DMS153 treated with DMSO at 0.1 percent for 48 hours (cell line): Measurements from ENCODE around the gene ARHGAP29.

Source experiments
- DNase-seq: peaks from one replicate; lab custom pipeline; 2025; ENCODE audit not compliant: unreplicated experiment; lab: John Stamatoyannopoulos, UW

Gene ARHGAP29

DNA sequence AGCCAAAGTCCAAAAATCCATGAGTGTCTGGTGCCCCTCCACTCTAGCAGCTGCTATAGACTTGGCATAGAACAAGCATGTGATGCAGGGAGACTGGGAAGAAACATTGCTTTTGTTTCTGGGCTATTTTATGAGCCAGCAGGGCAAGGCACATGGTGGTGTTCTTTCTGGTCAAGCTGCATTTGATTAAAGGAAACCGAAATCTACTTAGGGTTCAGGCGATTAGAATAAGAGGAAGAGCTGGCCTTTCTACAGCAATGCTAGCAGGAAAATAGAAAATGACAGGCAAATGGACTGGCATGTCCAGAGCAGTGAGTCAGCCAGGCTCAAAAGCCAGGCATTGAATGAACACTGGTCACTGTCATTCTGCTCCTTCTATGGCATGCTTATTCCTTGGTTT, 28.5 kb upstream of the ARHGAP29 start:
- DNase-seq, result no peak

DNA sequence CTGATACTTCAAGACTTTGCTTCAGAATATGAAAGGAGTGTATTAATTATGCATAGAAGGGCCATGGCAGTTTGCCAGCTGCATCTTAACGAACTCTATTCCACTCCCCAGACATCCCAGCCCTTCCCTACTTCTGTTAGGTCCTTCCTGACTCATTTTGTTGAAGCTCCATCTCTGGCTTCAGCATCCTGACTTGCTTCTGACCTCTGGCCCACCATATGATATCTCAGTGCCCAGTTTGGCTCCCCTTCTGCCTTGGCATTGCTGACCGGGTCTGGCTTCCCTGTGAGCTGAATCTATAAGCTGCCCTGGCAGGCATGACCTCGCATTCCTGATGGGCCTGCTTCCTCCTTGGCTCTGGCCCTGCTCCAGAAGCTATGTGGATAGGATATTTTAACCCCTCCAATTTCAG, 27.6 kb upstream of the ARHGAP29 start:
- DNase-seq, result no peak

GRCh38 chr1:94260635-94261387, 23.4 kb upstream of the ARHGAP29 start:
- no peak for DNase-seq

DNA sequence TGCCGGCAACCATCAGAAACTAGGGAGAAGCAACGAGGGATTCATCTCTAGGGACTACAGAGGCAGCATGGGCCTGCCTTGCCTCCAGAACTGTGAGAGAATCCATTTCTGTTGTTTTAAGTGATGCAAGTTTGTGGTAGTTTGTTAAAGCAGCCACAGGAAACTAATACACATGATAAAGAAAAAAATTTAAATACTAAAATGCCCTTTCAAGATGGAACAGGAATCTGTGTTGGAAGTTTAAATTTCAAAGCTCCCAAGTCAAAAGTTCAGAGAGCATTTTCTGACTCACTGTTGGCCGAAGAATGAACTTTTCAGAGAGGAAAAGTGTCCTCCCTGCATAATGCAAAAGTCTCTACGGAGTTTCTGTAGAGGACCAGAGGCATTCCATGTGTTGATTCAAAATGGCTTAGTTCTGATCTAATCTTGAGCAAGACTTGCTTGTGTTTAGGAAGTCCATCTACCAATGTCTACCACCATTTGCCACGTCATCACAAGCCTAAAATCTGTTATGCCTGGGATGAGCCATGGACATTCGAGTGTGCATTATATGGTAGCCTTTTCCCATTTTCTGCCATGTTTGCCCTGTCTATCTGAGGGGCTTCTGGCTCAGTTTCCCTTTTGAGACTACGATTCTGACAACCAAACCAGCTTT, 22.4 kb upstream of the ARHGAP29 start:
- no peak for DNase-seq

DNA sequence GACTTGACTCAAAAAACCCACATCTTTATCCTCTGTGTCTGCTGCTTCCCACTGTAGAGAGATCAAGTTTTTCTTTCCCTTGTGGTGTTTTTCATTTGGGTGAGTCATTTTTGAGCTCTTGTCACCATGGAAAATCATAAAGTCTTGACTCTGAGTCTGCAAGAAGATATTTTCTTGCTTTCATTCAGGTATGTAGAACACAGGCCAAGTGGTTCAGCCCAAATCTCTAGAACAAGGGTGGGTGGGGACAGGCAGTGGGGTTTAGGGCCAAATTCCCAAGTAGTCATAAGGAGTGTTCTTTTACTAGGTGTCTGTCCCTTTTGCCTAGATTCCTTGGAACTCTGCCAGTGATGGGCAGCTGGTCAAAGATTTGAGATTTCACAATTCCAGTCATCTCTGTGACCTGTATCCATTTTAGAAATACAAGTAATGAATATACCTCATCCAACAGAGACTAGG, 21.5 kb upstream of the ARHGAP29 start:
- DNase-seq, result no peak

DNA sequence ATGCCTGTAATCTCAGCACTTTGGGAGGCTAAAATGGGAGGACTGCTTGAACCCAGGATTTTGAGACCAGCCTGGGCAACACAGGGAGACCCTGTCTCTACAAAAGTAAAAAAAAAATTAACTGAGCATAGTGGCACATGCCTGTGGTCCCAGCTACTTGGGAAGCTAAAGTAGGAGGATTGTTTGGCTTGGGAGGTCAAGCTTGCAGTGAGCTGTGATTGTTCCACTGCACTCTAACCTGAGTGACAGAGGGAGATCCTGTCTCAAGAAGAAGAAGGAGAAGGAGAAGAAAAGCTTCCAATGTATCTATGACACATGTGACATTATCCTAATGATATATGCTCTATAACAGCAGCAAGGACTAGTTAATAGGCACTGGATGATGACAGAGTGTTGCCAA, 20.1 kb upstream of the ARHGAP29 start:
- no peak for DNase-seq

- no peak for DNase-seq
These were observed 18.1 kb upstream of the ARHGAP29 start for GRCh38 chr1:94255476-94255875.

DNA sequence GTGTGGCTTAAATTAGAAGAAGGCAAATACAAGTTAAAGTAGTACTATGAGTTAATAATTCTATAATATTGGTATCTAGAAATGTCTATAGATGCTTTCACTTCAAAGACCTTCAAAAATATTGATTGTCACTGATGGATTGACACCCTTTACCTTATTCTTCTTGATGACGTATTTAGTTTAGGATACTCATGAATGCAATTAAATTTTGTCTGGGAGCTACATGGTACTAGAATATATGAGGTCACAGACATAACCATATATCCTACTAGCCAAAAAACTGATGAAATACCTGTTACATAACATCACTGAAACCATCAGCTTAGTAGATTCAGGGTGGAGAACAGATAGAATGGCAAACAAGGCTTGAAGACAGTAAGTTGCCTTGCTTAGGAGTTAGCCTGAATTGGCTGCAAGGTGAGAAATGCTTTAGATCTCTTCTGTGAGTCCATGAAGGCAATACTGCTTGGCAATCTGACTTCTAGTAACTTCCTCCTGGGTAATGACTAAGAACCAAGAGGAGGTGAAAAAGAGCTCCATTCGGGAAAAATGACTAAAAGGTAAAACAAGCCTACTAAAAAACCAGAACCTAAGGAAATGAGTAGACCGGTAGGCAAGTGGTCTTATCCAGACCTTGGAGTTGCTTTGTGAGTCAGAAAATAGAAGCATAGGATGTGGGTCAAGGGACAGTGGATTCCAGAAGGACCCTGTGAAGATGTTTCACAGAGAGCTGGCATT, 16.9 kb upstream of the ARHGAP29 start:
- no peak for DNase-seq

DNA sequence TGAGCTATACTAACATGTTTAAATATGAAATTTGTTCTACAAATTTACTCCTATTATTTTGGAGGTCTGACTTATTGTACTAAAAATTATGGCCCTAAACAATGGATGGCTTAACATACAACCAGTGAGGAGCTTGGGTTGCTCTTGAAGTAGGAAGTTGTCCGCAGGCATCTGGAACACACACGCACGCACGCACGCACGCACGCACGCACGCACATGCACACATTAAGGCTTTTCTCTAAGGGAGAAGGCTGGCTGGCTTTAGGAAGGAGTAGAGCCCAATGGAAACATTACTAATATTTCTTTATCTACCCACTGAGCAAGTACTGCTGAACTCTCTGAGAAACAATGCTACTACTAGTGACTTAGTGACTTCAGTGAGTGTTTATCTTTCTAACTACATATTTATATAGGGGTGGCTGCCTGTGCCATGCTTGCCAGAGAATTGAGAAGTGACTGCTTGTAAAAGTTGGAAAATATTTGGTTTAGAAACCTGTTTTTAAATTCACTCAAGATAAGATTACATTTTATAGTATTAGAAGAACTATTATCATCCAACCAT, 16.2 kb upstream of the ARHGAP29 start:
- no peak for DNase-seq

DNA sequence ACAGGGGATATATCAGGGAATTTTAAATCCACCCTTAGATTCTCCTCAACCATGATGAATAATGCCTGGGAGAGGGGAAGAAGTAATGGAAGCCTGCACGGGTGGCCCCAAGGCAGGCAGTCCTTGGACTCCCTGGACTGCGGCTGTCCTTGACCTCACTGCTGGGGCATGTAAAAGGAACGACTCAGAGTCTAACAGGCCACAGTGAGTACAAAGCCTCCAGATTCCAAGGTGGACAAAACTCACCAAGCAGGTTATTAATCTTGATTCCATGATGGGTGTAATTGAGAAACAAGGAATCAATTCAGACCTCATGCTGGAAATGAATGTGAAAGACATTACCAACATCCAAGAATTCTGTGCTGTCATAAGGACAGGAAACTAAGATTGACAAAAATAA, 13.0 kb upstream of the ARHGAP29 start:
- no peak for DNase-seq

DNA sequence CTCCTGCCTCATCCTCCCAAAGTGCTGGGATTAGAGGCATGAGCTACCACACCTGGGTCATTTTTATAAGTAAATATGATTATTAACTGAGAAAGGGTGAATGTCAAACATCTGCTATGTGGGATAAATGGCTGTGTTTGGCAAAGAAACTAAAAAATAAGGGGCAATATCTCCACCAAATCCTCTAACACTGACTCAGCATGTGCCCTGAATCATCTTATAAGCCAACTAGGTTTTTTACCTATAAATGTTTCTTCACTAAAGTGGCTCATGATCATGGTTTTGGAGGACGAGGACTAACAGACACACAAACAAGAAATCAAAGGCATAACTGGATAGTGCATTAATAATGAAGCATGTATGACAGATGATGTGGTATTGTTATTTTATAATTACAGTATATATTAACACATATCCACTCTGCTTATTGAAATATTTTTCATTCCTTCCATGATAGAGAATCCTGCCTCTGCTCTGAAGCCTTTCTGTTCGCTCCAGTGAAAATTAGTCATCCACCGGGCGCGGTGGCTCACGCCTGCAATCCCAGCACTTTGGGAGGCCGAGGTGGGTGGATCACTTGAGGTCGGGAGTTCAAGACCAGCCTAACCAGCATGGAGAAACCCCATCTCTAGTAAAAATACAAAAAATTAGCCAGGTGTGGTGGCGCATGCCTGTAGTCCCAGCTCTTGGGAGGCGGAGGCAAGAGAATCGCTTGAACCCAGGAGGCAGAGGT, 11.7 kb upstream of the ARHGAP29 start:
- no peak for DNase-seq

GRCh38 chr1:94247138-94248094, 10.0 kb upstream of the ARHGAP29 start:
- peak; percentile 50 for DNase-seq

DNA sequence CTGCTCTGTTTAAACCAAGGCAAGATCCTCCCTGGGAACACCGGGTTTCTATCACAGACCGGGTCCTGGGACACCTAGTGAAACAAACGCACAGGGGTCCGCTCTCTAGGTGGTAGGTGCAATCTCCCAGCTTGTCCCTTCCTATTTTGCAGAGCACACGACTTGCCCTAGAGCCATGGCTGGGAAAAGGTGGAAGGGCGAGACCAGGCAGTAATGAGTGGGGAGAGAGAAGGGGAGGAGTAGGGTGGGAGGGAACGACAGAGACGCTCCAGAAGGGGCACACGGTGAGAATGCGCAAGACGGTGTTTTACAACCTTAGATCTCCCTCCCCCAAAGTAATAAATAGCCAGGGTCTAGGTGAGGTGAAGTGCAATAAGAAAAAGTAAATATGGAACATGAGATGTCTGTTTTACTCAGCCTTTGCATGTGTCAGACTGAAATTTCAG, 9.3 kb upstream of the ARHGAP29 start:
- DNase-seq, result no peak

- no peak for DNase-seq
These were observed 8.5 kb upstream of the ARHGAP29 start for GRCh38 chr1:94245747-94246438.

DNA sequence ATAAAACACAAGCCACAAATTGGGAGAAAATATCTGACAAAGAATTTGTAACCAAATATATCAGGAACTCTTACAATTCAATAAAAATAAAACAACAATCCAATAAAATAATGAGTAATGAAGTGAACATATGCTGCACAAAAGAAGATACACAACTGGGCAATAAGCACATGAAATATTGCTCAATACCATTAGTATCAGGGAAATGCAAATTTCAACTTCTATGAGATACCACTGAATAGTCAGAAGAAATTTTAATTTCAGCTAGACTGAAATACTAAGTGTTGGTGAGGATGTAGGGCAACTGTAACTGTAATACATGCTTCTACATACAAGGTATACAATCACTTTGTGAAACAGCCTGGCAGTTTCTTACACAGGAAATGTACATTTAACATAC, 7.4 kb upstream of the ARHGAP29 start:
- no peak for DNase-seq

DNA sequence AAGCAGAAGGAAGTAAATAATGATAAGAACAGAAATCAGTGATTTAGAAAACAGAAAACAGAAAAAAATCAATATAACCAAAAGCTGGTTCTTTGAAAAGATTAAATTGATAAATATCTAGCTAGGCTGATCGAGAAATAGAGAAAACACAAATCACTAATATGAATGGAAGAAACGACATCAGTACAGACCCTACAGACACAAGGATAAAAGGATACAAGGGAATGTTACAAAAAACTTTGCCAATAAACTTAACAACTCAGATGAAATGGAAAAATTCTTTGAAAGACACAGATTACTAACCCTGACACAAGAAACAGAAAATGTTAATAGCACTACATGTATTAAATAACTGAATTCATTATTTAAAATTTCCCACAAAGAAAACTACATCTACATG, 6.3 kb upstream of the ARHGAP29 start:
- no peak for DNase-seq

- DNase-seq, result no peak
These were observed 3.4 kb upstream of the ARHGAP29 start for GRCh38 chr1:94240822-94241221.

GRCh38 chr1:94239796-94240195, 2.4 kb upstream of the ARHGAP29 start:
- DNase-seq, result no peak

DNA sequence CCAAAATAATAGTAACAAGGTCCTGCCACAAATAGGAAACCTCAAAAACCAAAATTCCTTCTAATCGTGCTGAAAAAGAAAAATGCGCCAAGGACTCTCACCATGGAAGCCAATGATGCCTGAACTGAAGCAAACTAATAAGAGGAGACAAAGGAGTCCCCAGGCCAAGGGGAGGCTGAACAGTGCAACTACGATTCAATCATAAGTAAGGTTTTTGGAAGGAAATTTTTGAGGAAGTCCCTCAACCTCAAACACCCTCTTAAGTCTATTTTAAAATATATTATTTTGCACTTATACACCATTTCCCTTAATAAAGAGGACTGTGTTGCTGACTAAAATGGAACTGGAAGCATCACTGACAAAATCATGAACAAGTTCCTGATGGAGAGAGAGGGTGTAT, 1.7 kb upstream of the ARHGAP29 start:
- no peak for DNase-seq
